Measurements from ENCODE around the gene FAM83B.
"Not testable (repeated sequence)": the region's sequence is repeated elsewhere in the genome, so short reads cannot be mapped to it uniquely, and the experiment has no call there.

Gene FAM83B

GRCh38 chr6:54877713-54878317 lies 31.2 kb downstream of the FAM83B start:
- H3K4me3 ChIP-seq (ENCODE audit: low read length in 2 of 2): no peak overlapping the region
- H3K27me3 ChIP-seq (ENCODE audit: control insufficient read depth in 2 of 2, insufficient read depth in 2 of 2, low read length in 2 of 2): no peaks in the 10 kb centered on the region
- no peaks in the 10 kb centered on the region for H3K9me3 ChIP-seq (ENCODE audit: control insufficient read depth in 2 of 2, low read length in 2 of 2)
- H3K27ac ChIP-seq (ENCODE audit: low read depth in 2 of 2, low read length in 2 of 2): no peak overlapping the region
- peaks cover 0 to 21% of the 10 kb centered on the region in 2 donors for H3K4me1 ChIP-seq (ENCODE audit: control insufficient read depth in 2 of 2, insufficient read depth in 2 of 2, low read length in 2 of 2)
- no peak overlapping the region for H3K9ac ChIP-seq (ENCODE audit: low read depth in 1 of 2, low read length in 2 of 2)
- no peaks in the 10 kb centered on the region for H3K36me3 ChIP-seq (ENCODE audit: control insufficient read depth in 2 of 2, insufficient read depth in 2 of 2, low read length in 2 of 2)

- H3K4me1 ChIP-seq (ENCODE audit: control insufficient read depth in 2 of 2, insufficient read depth in 2 of 2, low read length in 2 of 2): peaks cover 0 to 18% of the 10 kb centered on the region in 2 donors
- H3K9me3 ChIP-seq (ENCODE audit: control insufficient read depth in 2 of 2, low read length in 2 of 2): no peaks in the 10 kb centered on the region
- no peak overlapping the region for H3K9ac ChIP-seq (ENCODE audit: low read depth in 1 of 2, low read length in 2 of 2)
- peak overlapping the region; percentile 1 to 51 for H3K27ac ChIP-seq (ENCODE audit: low read depth in 2 of 2, low read length in 2 of 2)
- H3K4me3 ChIP-seq (ENCODE audit: low read length in 2 of 2): peak overlapping the region in 1 of 2 donors; percentile 23
- no peaks in the 10 kb centered on the region for H3K27me3 ChIP-seq (ENCODE audit: control insufficient read depth in 2 of 2, insufficient read depth in 2 of 2, low read length in 2 of 2)
- no peaks in the 10 kb centered on the region for H3K36me3 ChIP-seq (ENCODE audit: control insufficient read depth in 2 of 2, insufficient read depth in 2 of 2, low read length in 2 of 2)
Observed at GRCh38 chr6:54878718-54879117, 32.1 kb downstream of the FAM83B start.

GRCh38 chr6:54879188-54879985 lies 32.8 kb downstream of the FAM83B start:
- Histone ChIP-seq H3K27me3 (ENCODE audit: control insufficient read depth in 2 of 2, insufficient read depth in 2 of 2, low read length in 2 of 2) (no peaks in the 10 kb centered on the region), H3K4me1 (ENCODE audit: control insufficient read depth in 2 of 2, insufficient read depth in 2 of 2, low read length in 2 of 2) (peaks cover 0 to 17% of the 10 kb centered on the region in 2 donors), H3K9me3 (ENCODE audit: control insufficient read depth in 2 of 2, low read length in 2 of 2) (no peaks in the 10 kb centered on the region), H3K36me3 (ENCODE audit: control insufficient read depth in 2 of 2, insufficient read depth in 2 of 2, low read length in 2 of 2) (no peaks in the 10 kb centered on the region), H3K27ac (ENCODE audit: low read depth in 2 of 2, low read length in 2 of 2) (peak overlapping the region; percentile 1 to 51), H3K4me3 (ENCODE audit: low read length in 2 of 2) (peak overlapping the region in 1 of 2 donors; percentile 23), H3K9ac (ENCODE audit: low read depth in 1 of 2, low read length in 2 of 2) (peak overlapping the region in 1 of 2 donors; percentile 5)

GRCh38 chr6:54881067-54881730 lies 34.6 kb downstream of the FAM83B start:
- Histone ChIP-seq H3K27ac (ENCODE audit: low read depth in 2 of 2, low read length in 2 of 2) (no peak overlapping the region), H3K9ac (ENCODE audit: low read depth in 1 of 2, low read length in 2 of 2) (no peak overlapping the region), H3K4me1 (ENCODE audit: control insufficient read depth in 2 of 2, insufficient read depth in 2 of 2, low read length in 2 of 2) (peaks cover 0 to 17% of the 10 kb centered on the region in 2 donors), H3K27me3 (ENCODE audit: control insufficient read depth in 2 of 2, insufficient read depth in 2 of 2, low read length in 2 of 2) (no peaks in the 10 kb centered on the region), H3K9me3 (ENCODE audit: control insufficient read depth in 2 of 2, low read length in 2 of 2) (no peaks in the 10 kb centered on the region), H3K36me3 (ENCODE audit: control insufficient read depth in 2 of 2, insufficient read depth in 2 of 2, low read length in 2 of 2) (no peaks in the 10 kb centered on the region), H3K4me3 (ENCODE audit: low read length in 2 of 2) (no peak overlapping the region)

- H3K9ac ChIP-seq (ENCODE audit: low read depth in 1 of 2, low read length in 2 of 2); H3K27me3 ChIP-seq (ENCODE audit: control insufficient read depth in 2 of 2, insufficient read depth in 2 of 2, low read length in 2 of 2); H3K27ac ChIP-seq (ENCODE audit: low read depth in 2 of 2, low read length in 2 of 2); H3K36me3 ChIP-seq (ENCODE audit: control insufficient read depth in 2 of 2, insufficient read depth in 2 of 2, low read length in 2 of 2); H3K9me3 ChIP-seq (ENCODE audit: control insufficient read depth in 2 of 2, low read length in 2 of 2); H3K4me3 ChIP-seq (ENCODE audit: low read length in 2 of 2): not testable (repeated sequence)
- H3K4me1 ChIP-seq (ENCODE audit: control insufficient read depth in 2 of 2, insufficient read depth in 2 of 2, low read length in 2 of 2): peaks cover 0 to 20% of the 10 kb centered on the region in 2 donors
Observed at GRCh38 chr6:54881891-54882290, 35.3 kb downstream of the FAM83B start.

- peaks cover 3 to 14% of the 10 kb centered on the region in 2 donors for H3K4me1 ChIP-seq (ENCODE audit: control insufficient read depth in 2 of 2, insufficient read depth in 2 of 2, low read length in 2 of 2)
- peak overlapping the region in 1 of 2 donors; percentile 52 for H3K4me3 ChIP-seq (ENCODE audit: low read length in 2 of 2)
- H3K27ac ChIP-seq (ENCODE audit: low read depth in 2 of 2, low read length in 2 of 2): no peak overlapping the region
- H3K36me3 ChIP-seq (ENCODE audit: control insufficient read depth in 2 of 2, insufficient read depth in 2 of 2, low read length in 2 of 2): no peaks in the 10 kb centered on the region
- no peaks in the 10 kb centered on the region for H3K27me3 ChIP-seq (ENCODE audit: control insufficient read depth in 2 of 2, insufficient read depth in 2 of 2, low read length in 2 of 2)
- no peaks in the 10 kb centered on the region for H3K9me3 ChIP-seq (ENCODE audit: control insufficient read depth in 2 of 2, low read length in 2 of 2)
- H3K9ac ChIP-seq (ENCODE audit: low read depth in 1 of 2, low read length in 2 of 2): no peak overlapping the region
Observed at GRCh38 chr6:54886932-54887584, 40.5 kb downstream of the FAM83B start.

GRCh38 chr6:54891536-54891935 lies 45.0 kb downstream of the FAM83B start:
- Histone ChIP-seq H3K4me1 (ENCODE audit: control insufficient read depth in 2 of 2, insufficient read depth in 2 of 2, low read length in 2 of 2) (peaks cover 5 to 34% of the 10 kb centered on the region in 2 donors), H3K9me3 (ENCODE audit: control insufficient read depth in 2 of 2, low read length in 2 of 2) (no peaks in the 10 kb centered on the region), H3K4me3 (ENCODE audit: low read length in 2 of 2) (no peak overlapping the region), H3K9ac (ENCODE audit: low read depth in 1 of 2, low read length in 2 of 2) (no peak overlapping the region), H3K27ac (ENCODE audit: low read depth in 2 of 2, low read length in 2 of 2) (no peak overlapping the region), H3K27me3 (ENCODE audit: control insufficient read depth in 2 of 2, insufficient read depth in 2 of 2, low read length in 2 of 2) (no peaks in the 10 kb centered on the region), H3K36me3 (ENCODE audit: control insufficient read depth in 2 of 2, insufficient read depth in 2 of 2, low read length in 2 of 2) (no peaks in the 10 kb centered on the region)

GRCh38 chr6:54892831-54893230 lies 46.3 kb downstream of the FAM83B start:
- Histone ChIP-seq H3K27me3 (ENCODE audit: control insufficient read depth in 2 of 2, insufficient read depth in 2 of 2, low read length in 2 of 2) (no peaks in the 10 kb centered on the region), H3K9ac (ENCODE audit: low read depth in 1 of 2, low read length in 2 of 2) (no peak overlapping the region), H3K9me3 (ENCODE audit: control insufficient read depth in 2 of 2, low read length in 2 of 2) (no peaks in the 10 kb centered on the region), H3K4me1 (ENCODE audit: control insufficient read depth in 2 of 2, insufficient read depth in 2 of 2, low read length in 2 of 2) (peaks cover 2 to 32% of the 10 kb centered on the region in 2 donors), H3K36me3 (ENCODE audit: control insufficient read depth in 2 of 2, insufficient read depth in 2 of 2, low read length in 2 of 2) (no peaks in the 10 kb centered on the region), H3K27ac (ENCODE audit: low read depth in 2 of 2, low read length in 2 of 2) (no peak overlapping the region), H3K4me3 (ENCODE audit: low read length in 2 of 2) (no peak overlapping the region)

GRCh38 chr6:54893818-54894217 lies 47.2 kb downstream of the FAM83B start:
- Histone ChIP-seq H3K27ac (ENCODE audit: low read depth in 2 of 2, low read length in 2 of 2) (no peak overlapping the region), H3K9ac (ENCODE audit: low read depth in 1 of 2, low read length in 2 of 2) (no peak overlapping the region), H3K9me3 (ENCODE audit: control insufficient read depth in 2 of 2, low read length in 2 of 2) (no peaks in the 10 kb centered on the region), H3K36me3 (ENCODE audit: control insufficient read depth in 2 of 2, insufficient read depth in 2 of 2, low read length in 2 of 2) (no peaks in the 10 kb centered on the region), H3K4me1 (ENCODE audit: control insufficient read depth in 2 of 2, insufficient read depth in 2 of 2, low read length in 2 of 2) (peaks cover 2 to 30% of the 10 kb centered on the region in 2 donors), H3K27me3 (ENCODE audit: control insufficient read depth in 2 of 2, insufficient read depth in 2 of 2, low read length in 2 of 2) (no peaks in the 10 kb centered on the region), H3K4me3 (ENCODE audit: low read length in 2 of 2) (no peak overlapping the region)

GRCh38 chr6:54896302-54896701 lies 49.7 kb downstream of the FAM83B start:
- no peak overlapping the region for H3K27ac ChIP-seq (ENCODE audit: low read depth in 2 of 2, low read length in 2 of 2)
- H3K4me3 ChIP-seq (ENCODE audit: low read length in 2 of 2): no peak overlapping the region
- H3K9ac ChIP-seq (ENCODE audit: low read depth in 1 of 2, low read length in 2 of 2): no peak overlapping the region
- peaks cover 2 to 28% of the 10 kb centered on the region in 2 donors for H3K4me1 ChIP-seq (ENCODE audit: control insufficient read depth in 2 of 2, insufficient read depth in 2 of 2, low read length in 2 of 2)
- no peaks in the 10 kb centered on the region for H3K9me3 ChIP-seq (ENCODE audit: control insufficient read depth in 2 of 2, low read length in 2 of 2)
- no peaks in the 10 kb centered on the region for H3K27me3 ChIP-seq (ENCODE audit: control insufficient read depth in 2 of 2, insufficient read depth in 2 of 2, low read length in 2 of 2)
- no peaks in the 10 kb centered on the region for H3K36me3 ChIP-seq (ENCODE audit: control insufficient read depth in 2 of 2, insufficient read depth in 2 of 2, low read length in 2 of 2)
